GM18511 (cell line): ENCODE measurements around the gene N4BP2L2.

ENCODE experiments used
- ATAC-seq: cut with Tn5 transposase; IDR thresholded peaks from one replicate; pipeline ENCODE4 v1.9.1; 2021; ENCODE audit warnings: mild to moderate bottlenecking, moderate library complexity; ENCODE audit not compliant: unreplicated experiment

N4BP2L2 gene

GRCh38 chr13:32427852-32428580, 110.6 kb downstream of the N4BP2L2 start, which contains the start of gene N4BP2L1:
N4BP2L1 (minus strand) TSS chr13:32428130; CDS start chr13:32428082, 48 bp downstream.
- peak; percentile 78 for ATAC-seq

- ATAC-seq, result peak; percentile 23
Measured at GRCh38 chr13:32426990-32427851, 111.4 kb downstream of the N4BP2L2 start.

- peak; percentile 37 for ATAC-seq
Measured at GRCh38 chr13:32426191-32426989, 112.2 kb downstream of the N4BP2L2 start.

GRCh38 chr13:32425158-32425557, 113.4 kb downstream of the N4BP2L2 start:
- ATAC-seq, result no peak

- no peak for ATAC-seq
Measured at GRCh38 chr13:32423592-32423991, 115.0 kb downstream of the N4BP2L2 start.

GRCh38 chr13:32419862-32420261, 118.7 kb downstream of the N4BP2L2 start:
- no peak for ATAC-seq

GRCh38 chr13:32417995-32418394, 120.6 kb downstream of the N4BP2L2 start:
- no peak for ATAC-seq

GRCh38 chr13:32415019-32415418, 123.6 kb downstream of the N4BP2L2 start:
- ATAC-seq, result no peak

- ATAC-seq, result no peak
Measured at GRCh38 chr13:32414580-32414979, 124.0 kb downstream of the N4BP2L2 start.

- no peak for ATAC-seq
Measured at GRCh38 chr13:32413284-32413683, 125.3 kb downstream of the N4BP2L2 start.

- ATAC-seq, result no peak
Measured at GRCh38 chr13:32409561-32410421, 128.8 kb downstream of the N4BP2L2 start.

GRCh38 chr13:32409001-32409313, 129.6 kb downstream of the N4BP2L2 start:
- no peak for ATAC-seq

- ATAC-seq, result no peak
Measured at GRCh38 chr13:32408296-32409000, 130.1 kb downstream of the N4BP2L2 start.

- ATAC-seq, result no peak
Measured at GRCh38 chr13:32407854-32408253, 130.7 kb downstream of the N4BP2L2 start.

- ATAC-seq, result no peak
Measured at GRCh38 chr13:32403108-32403507, 135.5 kb downstream of the N4BP2L2 start.

- ATAC-seq, result no peak
Measured at GRCh38 chr13:32391101-32391619, 147.4 kb downstream of the N4BP2L2 start.

- ATAC-seq, result no peak
Measured at GRCh38 chr13:32390484-32390883, 148.1 kb downstream of the N4BP2L2 start.

GRCh38 chr13:32390048-32390447, 148.5 kb downstream of the N4BP2L2 start:
- no peak for ATAC-seq

- ATAC-seq, result no peak
Measured at GRCh38 chr13:32385410-32385809, 153.2 kb downstream of the N4BP2L2 start.
